GM10248 (cell line): ENCODE data around the gene SLC29A4.
"Not testable (repeated sequence)": the region's sequence is repeated elsewhere in the genome, so short reads cannot be mapped to it uniquely, and the experiment has no call there.

Experiments
- CTCF ChIA-PET: fragments of 300-600 bp; sonication (Branson Sonifier 250); formaldehyde crosslinking; extraction: SDS; loops from one replicate; lab custom pipeline; 2021; ENCODE audit warnings: antibody characterized with exemption; lab: Yijun Ruan, JAX
- POLR2A ChIA-PET: fragments of 350-650 bp; sonication (Branson Sonifier 250); formaldehyde crosslinking; extraction: SDS; loops from one replicate; lab custom pipeline; 2020; ENCODE audit warnings: antibody characterized with exemption; lab: Yijun Ruan, JAX
- DNase-seq: peaks from one replicate; pipeline ENCODE4 v3.0.0; 2012; ENCODE audit errors: extremely low spot score
- TF ChIP-seq, protein P1 (sequence below): IDR thresholded peaks from 2 replicates; pipeline ENCODE4 v1.5.1; 2012; ENCODE audit warnings: mild to moderate bottlenecking, low read depth; ENCODE audit errors: extremely low read depth, missing control alignments, control extremely low read depth

SLC29A4 gene

DNA sequence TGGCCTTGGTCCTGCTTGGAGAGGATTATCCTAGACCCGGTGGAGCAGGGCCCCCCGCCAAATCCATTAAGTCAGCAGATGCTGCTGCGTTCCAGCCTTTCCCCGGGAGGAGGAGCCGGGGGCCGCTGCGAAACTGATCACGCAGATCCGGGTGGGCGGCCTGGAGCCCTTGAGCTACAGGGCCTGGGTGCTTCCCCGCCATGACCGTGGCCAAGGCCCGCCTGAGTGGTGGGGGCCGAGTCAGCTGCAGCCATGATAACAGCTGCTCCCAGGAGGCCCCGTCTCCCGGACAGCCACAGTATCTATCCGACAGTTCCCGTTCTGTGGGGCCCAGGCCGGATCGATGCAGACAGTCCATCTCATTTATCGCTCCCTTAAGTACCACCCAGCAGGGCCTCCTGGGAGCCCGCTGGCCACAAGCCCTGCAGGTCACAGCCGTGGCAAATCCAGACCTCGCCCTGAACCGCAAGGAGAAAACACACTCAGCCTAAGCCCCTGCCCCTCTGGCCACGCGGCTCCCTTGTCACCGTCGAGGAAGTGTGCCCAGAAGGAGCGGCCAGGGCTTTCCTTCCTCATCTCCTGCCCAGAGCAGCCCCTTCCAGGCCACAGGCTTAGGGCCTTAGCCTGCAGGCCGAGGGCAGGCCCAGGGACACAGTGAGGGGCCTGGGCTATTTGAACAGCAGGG, 34.4 kb upstream of the SLC29A4 start:
- TF ChIP-seq, protein P1, sequence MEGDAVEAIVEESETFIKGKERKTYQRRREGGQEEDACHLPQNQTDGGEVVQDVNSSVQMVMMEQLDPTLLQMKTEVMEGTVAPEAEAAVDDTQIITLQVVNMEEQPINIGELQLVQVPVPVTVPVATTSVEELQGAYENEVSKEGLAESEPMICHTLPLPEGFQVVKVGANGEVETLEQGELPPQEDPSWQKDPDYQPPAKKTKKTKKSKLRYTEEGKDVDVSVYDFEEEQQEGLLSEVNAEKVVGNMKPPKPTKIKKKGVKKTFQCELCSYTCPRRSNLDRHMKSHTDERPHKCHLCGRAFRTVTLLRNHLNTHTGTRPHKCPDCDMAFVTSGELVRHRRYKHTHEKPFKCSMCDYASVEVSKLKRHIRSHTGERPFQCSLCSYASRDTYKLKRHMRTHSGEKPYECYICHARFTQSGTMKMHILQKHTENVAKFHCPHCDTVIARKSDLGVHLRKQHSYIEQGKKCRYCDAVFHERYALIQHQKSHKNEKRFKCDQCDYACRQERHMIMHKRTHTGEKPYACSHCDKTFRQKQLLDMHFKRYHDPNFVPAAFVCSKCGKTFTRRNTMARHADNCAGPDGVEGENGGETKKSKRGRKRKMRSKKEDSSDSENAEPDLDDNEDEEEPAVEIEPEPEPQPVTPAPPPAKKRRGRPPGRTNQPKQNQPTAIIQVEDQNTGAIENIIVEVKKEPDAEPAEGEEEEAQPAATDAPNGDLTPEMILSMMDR: no peak
- ChIA-PET CTCF (interaction anchor here (1.8 kb wide), 1 partner anchor 12 kb away, joined by 6 read pairs; no protein-coding TSS in a partner anchor), POLR2A (no interaction called here)
- DNase-seq: no peak

DNA sequence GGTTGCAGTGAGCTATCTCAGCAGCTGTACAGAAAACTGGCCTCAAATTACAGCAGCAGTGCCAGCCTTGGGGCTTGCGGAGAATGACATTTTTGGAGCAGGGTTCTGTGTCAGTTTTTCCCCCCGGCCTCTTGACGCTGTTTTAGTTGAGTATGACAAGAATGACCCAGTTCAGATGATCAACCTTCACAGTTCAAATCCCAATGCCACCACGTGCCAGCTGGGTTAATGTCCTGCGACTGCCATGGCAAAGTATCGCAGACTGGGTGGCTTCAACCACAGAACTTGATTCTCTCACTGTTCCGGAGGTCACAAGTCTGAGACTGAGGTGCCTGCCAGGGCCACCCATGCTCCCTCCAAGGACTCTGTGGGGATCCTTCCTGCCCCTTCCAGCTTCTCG, 32.0 kb upstream of the SLC29A4 start:
- CTCF ChIA-PET: interaction anchor here (6.4 kb wide), 1 partner anchor 11 kb away, joined by 31 read pairs; no protein-coding TSS in a partner anchor
- POLR2A ChIA-PET, DNase-seq: not testable (repeated sequence)

DNA sequence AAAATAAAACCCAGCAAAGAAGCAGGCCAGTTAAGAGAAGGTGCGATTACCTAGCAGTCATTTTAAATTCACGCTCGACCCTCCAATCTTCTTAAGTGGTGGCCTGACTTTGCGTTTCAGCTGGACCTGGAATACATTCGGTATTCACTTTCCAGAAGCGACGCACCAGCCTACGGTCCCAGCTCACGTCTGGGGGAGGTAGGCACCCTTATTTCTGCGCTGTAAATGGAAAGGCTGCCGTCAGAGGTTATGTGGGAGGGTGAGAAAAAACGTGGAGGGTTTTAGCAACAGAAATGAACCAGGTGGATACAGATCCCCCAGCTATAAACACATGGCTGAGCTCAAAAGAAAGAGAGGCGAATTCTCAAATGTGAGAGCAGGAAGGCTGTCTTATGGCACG, 29.2 kb upstream of the SLC29A4 start:
- POLR2A ChIA-PET, DNase-seq: not testable (repeated sequence)
- CTCF ChIA-PET: interaction anchor here (2.2 to 6.4 kb wide), 2 partner anchors 9 to 13 kb away, joined by 9 to 31 read pairs; no protein-coding TSS in a partner anchor

DNA sequence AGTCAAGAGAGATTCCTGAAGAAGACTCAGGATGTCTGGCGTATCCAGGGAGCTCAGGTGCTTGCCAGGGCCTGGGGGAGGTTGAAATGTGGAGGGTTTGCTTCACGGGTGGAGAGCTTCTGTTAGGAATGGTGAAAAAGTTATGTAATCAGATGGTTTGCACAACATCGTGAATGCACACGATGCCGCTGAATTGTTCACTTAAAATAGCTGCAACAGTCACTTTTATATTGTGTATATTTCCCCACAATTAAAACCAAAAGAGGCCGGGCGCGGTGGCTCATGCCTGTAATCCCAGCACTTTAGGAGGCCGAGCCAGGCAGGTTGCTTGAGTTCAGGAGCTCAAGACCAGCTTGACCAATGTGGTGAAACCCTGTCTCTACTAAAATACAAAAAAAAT, 28.4 kb upstream of the SLC29A4 start:
- CTCF ChIA-PET: interaction anchor here (2.2 to 6.4 kb wide), 2 partner anchors 10 to 14 kb away, joined by 9 to 31 read pairs; no protein-coding TSS in a partner anchor

DNA sequence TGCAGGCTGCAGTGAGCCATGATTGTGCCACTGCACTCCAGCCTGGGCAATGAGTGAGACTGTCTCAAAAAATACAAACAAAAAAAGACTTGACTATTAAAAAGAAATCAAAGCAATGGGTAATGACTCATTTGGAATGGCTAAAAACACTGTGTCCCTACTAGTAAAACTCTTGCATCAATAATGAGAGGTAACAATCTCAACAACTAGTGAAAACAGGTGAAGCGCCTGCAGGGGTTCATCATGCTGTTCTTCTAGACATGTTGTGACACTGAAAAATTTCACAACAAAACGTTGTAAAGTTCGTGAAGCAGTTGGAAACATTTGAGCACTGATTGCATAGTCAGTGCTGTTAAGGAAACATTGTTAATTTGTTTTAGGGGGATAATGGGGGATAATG, 26.9 kb upstream of the SLC29A4 start:
- ChIA-PET CTCF (interaction anchor here (6.4 kb wide), 1 partner anchor 16 kb away, joined by 31 read pairs; no protein-coding TSS in a partner anchor), POLR2A (no interaction called here)
- DNase-seq: no peak
- TF ChIP-seq, protein P1: no peak

More for the DNA sequence above, 28.4 kb upstream of the SLC29A4 start:
- DNase-seq, POLR2A ChIA-PET: not testable (repeated sequence)

DNA sequence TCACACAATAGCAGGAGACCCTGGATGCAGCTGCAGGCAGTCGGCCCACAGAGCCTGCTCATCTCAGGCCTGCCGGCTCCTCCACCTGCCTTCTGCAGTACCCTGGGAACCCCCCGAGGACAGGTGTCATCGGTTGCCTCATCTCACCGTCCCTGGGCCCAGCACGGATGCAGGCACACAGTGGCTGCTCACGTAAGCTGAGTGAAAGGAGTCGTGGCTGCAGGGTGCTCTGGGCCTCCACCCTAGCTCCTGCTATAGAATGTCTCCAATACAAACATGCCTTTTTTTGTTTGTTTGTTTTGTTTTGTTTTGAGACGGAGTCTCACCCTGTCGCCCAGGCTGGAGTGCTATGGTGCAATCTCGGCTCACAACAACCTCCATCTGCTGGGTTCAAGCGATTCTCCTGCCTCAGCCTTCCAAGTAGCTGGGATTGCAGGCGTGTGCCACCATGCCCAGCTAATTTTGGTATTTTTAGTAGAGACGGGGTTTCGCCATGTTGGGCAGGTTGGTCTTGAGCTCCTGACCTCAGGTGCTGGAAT, 22.1 kb upstream of the SLC29A4 start:
- CTCF ChIA-PET: interaction anchor here (1.1 kb wide), 1 partner anchor 20 kb away, joined by 3 read pairs; no protein-coding TSS in a partner anchor
- POLR2A ChIA-PET, DNase-seq: not testable (repeated sequence)

DNA sequence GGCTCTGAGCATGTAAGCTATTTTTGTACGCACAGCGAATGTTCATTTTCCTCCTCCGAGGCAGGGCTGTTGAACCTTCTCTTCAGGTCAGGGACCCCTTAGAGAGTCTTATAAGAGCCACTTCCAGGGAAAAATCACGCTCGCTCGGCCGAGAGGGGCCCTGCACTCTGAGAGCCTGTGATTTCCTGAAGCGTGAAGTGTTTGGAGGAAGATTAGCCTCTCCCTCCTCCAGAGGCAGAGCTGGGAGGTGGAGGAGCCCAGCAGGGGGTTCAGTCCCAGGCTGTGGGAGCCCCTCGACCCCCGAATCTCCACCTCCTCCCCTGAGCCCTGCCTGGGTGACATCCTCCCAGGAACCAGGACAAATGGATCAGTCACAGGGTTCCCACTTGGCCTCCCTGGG, 19.7 kb upstream of the SLC29A4 start:
- CTCF ChIA-PET, DNase-seq, POLR2A ChIA-PET: not testable (repeated sequence)

DNA sequence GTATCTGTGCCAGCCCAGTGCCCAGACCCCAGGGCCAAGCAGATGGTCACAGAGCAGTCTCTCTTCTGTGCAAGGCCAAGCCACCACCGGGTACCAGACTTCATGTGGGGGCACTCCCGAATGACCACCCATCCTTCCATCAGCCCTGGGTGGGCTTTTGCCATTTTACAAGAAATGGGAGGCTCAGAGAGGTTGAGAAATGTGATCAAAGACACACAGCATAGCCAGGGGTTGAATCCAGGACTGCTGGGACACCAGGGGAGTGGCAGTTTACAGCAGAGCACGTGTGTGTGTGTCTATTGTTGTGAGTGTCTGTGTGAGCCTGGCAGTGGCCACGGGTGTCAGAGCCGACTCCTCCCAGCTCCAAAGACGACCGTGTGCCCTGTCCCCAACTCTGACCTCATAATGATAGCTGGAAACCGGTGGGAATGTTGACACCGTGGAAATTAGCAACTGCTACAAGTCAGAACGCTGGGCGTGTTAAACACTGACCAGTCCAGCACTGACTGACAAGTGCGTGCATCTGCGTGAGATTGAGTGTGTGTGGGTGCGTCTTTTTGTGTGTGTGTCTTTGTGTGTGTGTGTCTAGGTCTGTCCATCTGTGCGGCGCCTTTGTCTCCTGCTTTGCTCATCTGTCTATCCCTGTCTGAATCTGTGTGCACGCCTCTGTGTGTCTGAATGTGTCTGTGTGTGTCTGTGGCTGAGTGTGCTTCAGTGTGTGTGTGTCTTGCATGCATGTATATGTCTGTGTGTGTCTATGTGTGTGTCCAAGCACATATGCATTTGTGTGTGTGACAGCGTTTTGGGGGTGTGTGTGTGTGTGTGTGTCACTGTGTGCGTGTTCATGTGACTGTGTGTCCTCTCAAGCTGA, 17.2 kb upstream of the SLC29A4 start:
- DNase-seq: no peak
- TF ChIP-seq, protein P1: no peak
- POLR2A ChIA-PET: no interaction called here
- CTCF ChIA-PET: no interaction called here
